ENCODE results near the gene ARHGAP27.

The ARHGAP27 gene

GRCh38 chr17:45411348-45412105 lies 21.1 kb downstream of the ARHGAP27 start:
- peak overlapping the region; percentile 88 to 94 for H3K4me3 ChIP-seq (ENCODE audit: low read depth in 1 of 2, low read length in 1 of 2)

DNA sequence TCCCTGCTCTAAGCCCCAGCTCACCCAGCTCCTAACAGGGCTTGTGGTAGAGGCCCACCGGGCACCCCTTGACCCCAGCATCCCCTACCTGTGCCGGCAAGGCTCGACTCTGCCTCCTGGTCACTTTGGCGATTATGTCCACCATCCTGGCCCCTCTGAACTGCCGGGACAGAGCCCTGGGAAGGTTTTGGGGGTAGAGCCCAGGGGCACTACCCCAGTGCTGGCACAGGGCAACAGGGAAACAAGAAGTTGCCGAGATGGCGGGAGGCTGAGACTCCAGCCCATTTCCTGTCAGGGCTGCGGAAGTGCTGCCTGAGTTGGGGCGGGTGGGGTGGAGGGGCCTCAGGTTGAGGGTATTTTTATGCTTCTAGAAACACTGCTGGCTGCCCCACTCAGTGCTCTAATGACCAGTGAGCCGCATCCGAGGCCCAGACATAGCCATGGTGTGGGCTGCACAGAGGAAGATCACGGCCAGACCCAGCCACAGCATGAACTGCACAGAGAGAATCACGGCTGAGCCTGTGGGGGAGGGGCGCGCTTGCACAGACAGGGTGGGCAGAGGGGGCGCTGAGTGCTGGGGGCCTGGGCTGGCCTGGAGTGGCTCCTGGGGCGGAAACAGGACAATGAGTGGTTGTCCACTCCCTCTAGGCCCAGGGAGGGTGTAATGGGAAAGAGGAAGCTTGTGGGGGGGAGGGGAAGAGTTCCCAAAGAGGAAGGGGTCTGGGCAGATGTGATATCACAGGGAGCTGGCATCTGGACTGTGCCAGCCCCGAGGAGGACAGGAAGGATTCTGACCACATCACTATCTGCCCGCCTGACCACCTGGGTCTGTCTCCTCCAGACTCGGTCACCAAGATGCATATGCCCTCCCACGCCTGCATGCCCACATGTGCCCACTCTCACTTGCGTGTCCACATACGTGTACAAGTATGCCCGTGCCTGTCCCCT lies 22.3 kb downstream of the ARHGAP27 start:
- Histone ChIP-seq H3K4me3 (ENCODE audit: low read depth in 1 of 2, low read length in 1 of 2) (peak overlapping the region; percentile 88 to 94), H3K27me3 (no peaks in the 10 kb centered on the region), H3K27ac (peak overlapping the region; percentile 97), H3K36me3 (peaks cover 15% of the 10 kb centered on the region), H3K4me1 (ENCODE audit: control insufficient read depth in 1 of 2, insufficient read depth in 1 of 2, low read depth in 1 of 2, low read length in 1 of 2) (peaks cover 76 to 81% of the 10 kb centered on the region in 2 experiments), H3K9me3 (no peaks in the 10 kb centered on the region)
- no peak for TF ChIP-seq CTCF (IDR thresholded peaks at IDR 0.05)

More at GRCh38 chr17:45411348-45412105, 21.1 kb downstream of the ARHGAP27 start:
- Histone ChIP-seq H3K4me1 (ENCODE audit: control insufficient read depth in 1 of 2, insufficient read depth in 1 of 2, low read depth in 1 of 2, low read length in 1 of 2) (peaks cover 67 to 74% of the 10 kb centered on the region in 2 experiments), H3K27me3 (no peaks in the 10 kb centered on the region), H3K27ac (peak overlapping the region; percentile 97), H3K36me3 (peaks cover 4% of the 10 kb centered on the region), H3K9me3 (no peaks in the 10 kb centered on the region)
- no peak for TF ChIP-seq CTCF (IDR thresholded peaks at IDR 0.05)

- Histone ChIP-seq H3K36me3 (peaks cover 23% of the 10 kb centered on the region), H3K9me3 (no peaks in the 10 kb centered on the region), H3K27ac (peak overlapping the region; percentile 97), H3K4me3 (ENCODE audit: low read depth in 1 of 2, low read length in 1 of 2) (peak overlapping the region; percentile 88 to 94), H3K27me3 (no peaks in the 10 kb centered on the region), H3K4me1 (ENCODE audit: control insufficient read depth in 1 of 2, insufficient read depth in 1 of 2, low read depth in 1 of 2, low read length in 1 of 2) (peaks cover 70 to 75% of the 10 kb centered on the region in 2 experiments)
- TF ChIP-seq CTCF (IDR thresholded peaks at IDR 0.05): no peak
Measured at GRCh38 chr17:45409659-45410076, 23.0 kb downstream of the ARHGAP27 start.

- Histone ChIP-seq H3K36me3 (peaks cover 31% of the 10 kb centered on the region), H3K4me1 (ENCODE audit: control insufficient read depth in 1 of 2, insufficient read depth in 1 of 2, low read depth in 1 of 2, low read length in 1 of 2) (peaks cover 68% of the 10 kb centered on the region in 2 experiments), H3K4me3 (ENCODE audit: low read depth in 1 of 2, low read length in 1 of 2) (peak overlapping the region; percentile 88 to 94), H3K27ac (peak overlapping the region; percentile 97), H3K9me3 (no peaks in the 10 kb centered on the region), H3K27me3 (no peaks in the 10 kb centered on the region)
- TF ChIP-seq CTCF (IDR thresholded peaks at IDR 0.05): no peak
Measured at GRCh38 chr17:45408611-45409421, 23.9 kb downstream of the ARHGAP27 start.

GRCh38 chr17:45406107-45406506 lies 26.6 kb downstream of the ARHGAP27 start:
- Histone ChIP-seq H3K36me3 (peaks cover 58% of the 10 kb centered on the region), H3K9me3 (no peaks in the 10 kb centered on the region), H3K27ac (peak overlapping the region; percentile 97), H3K4me3 (ENCODE audit: low read depth in 1 of 2, low read length in 1 of 2) (peak overlapping the region; percentile 34 to 94), H3K4me1 (ENCODE audit: control insufficient read depth in 1 of 2, insufficient read depth in 1 of 2, low read depth in 1 of 2, low read length in 1 of 2) (peaks cover 46 to 48% of the 10 kb centered on the region in 2 experiments), H3K27me3 (no peaks in the 10 kb centered on the region)
- TF ChIP-seq CTCF (IDR thresholded peaks at IDR 0.05): no peak

Measured in neutrophil (primary cell).